GM19455 (cell line): ENCODE measurements around the gene CCDC93.

ENCODE experiments used
- ATAC-seq: cut with Tn5 transposase; IDR thresholded peaks from one replicate; pipeline ENCODE4 v1.9.1; 2021; ENCODE audit not compliant: unreplicated experiment

CCDC93 gene

GRCh38 chr2:117994729-117995128 lies 19.1 kb downstream of the CCDC93 start:
- ATAC-seq = no peak

GRCh38 chr2:117989854-117990438 lies 23.9 kb downstream of the CCDC93 start:
- no peak for ATAC-seq

GRCh38 chr2:117987121-117987520 lies 26.7 kb downstream of the CCDC93 start:
- ATAC-seq = no peak

GRCh38 chr2:117985092-117985491 lies 28.8 kb downstream of the CCDC93 start:
- ATAC-seq = no peak

- no peak for ATAC-seq
Observed at GRCh38 chr2:117984208-117984607, 29.7 kb downstream of the CCDC93 start.

GRCh38 chr2:117983040-117983439 lies 30.8 kb downstream of the CCDC93 start:
- ATAC-seq = no peak

GRCh38 chr2:117982376-117983033 lies 31.4 kb downstream of the CCDC93 start:
- no peak for ATAC-seq

GRCh38 chr2:117981810-117982209 lies 32.1 kb downstream of the CCDC93 start:
- ATAC-seq = no peak

- ATAC-seq = no peak
Observed at GRCh38 chr2:117980783-117981676, 32.8 kb downstream of the CCDC93 start.

GRCh38 chr2:117979911-117980701 lies 33.8 kb downstream of the CCDC93 start:
- ATAC-seq = no peak

GRCh38 chr2:117977696-117978095 lies 36.2 kb downstream of the CCDC93 start:
- ATAC-seq = no peak

GRCh38 chr2:117976581-117976980 lies 37.3 kb downstream of the CCDC93 start:
- ATAC-seq = no peak

- no peak for ATAC-seq
Observed at GRCh38 chr2:117973498-117974082, 40.3 kb downstream of the CCDC93 start.

- ATAC-seq = no peak
Observed at GRCh38 chr2:117972476-117973123, 41.3 kb downstream of the CCDC93 start.

- no peak for ATAC-seq
Observed at GRCh38 chr2:117968722-117969121, 45.1 kb downstream of the CCDC93 start.

GRCh38 chr2:117967977-117968718 lies 45.7 kb downstream of the CCDC93 start:
- no peak for ATAC-seq

GRCh38 chr2:117963446-117963845 lies 50.4 kb downstream of the CCDC93 start:
- no peak for ATAC-seq

- no peak for ATAC-seq
Observed at GRCh38 chr2:117961201-117961600, 52.7 kb downstream of the CCDC93 start.

GRCh38 chr2:117960231-117960630 lies 53.6 kb downstream of the CCDC93 start:
- ATAC-seq = no peak

- ATAC-seq = no peak
Observed at GRCh38 chr2:117958186-117958585, 55.7 kb downstream of the CCDC93 start.
